Measurements from ENCODE around the gene SARNP.
"Not testable (repeated sequence)": the region's sequence is repeated elsewhere in the genome, so short reads cannot be mapped to it uniquely, and the experiment has no call there.

SARNP gene

GRCh38 chr12:55838361-55838760 lies 20.8 kb upstream of the SARNP start:
- DNase-seq, result no peak

GRCh38 chr12:55834400-55834799 lies 16.9 kb upstream of the SARNP start:
- DNase-seq, result not testable (repeated sequence)

- DNase-seq, result no peak
Observed at GRCh38 chr12:55833056-55833455, 15.5 kb upstream of the SARNP start.

GRCh38 chr12:55831447-55831815 lies 13.9 kb upstream of the SARNP start:
- no peak for DNase-seq

- DNase-seq, result no peak
Observed at GRCh38 chr12:55830601-55831446, 13.3 kb upstream of the SARNP start.

GRCh38 chr12:55829967-55830600 lies 12.6 kb upstream of the SARNP start:
- no peak for DNase-seq

- no peak for DNase-seq
Observed at GRCh38 chr12:55828357-55828756, 10.8 kb upstream of the SARNP start.

- DNase-seq, result no peak
Observed at GRCh38 chr12:55827806-55828205, 10.3 kb upstream of the SARNP start.

GRCh38 chr12:55824726-55825125 lies 7.2 kb upstream of the SARNP start:
- no peak for DNase-seq

- no peak for DNase-seq
Observed at GRCh38 chr12:55823419-55823818, 5.9 kb upstream of the SARNP start.

GRCh38 chr12:55822228-55822627 lies 4.7 kb upstream of the SARNP start:
- no peak for DNase-seq

- DNase-seq, result no peak
Observed at GRCh38 chr12:55820679-55821078, 3.2 kb upstream of the SARNP start.

- no peak for DNase-seq
Observed at GRCh38 chr12:55818886-55819285, 1.4 kb upstream of the SARNP start.

GRCh38 chr12:55818140-55818728 lies 710 bp upstream of the SARNP start:
- peak; percentile 72 for DNase-seq

GRCh38 chr12:55816881-55817344 lies 611 bp downstream of the SARNP start:
- DNase-seq, result no peak

- DNase-seq, result no peak
Observed at GRCh38 chr12:55815473-55815872, 2.1 kb downstream of the SARNP start.

- no peak for DNase-seq
Observed at GRCh38 chr12:55814257-55814656, 3.3 kb downstream of the SARNP start.

GRCh38 chr12:55812088-55812487 lies 5.4 kb downstream of the SARNP start:
- no peak for DNase-seq

- no peak for DNase-seq
Observed at GRCh38 chr12:55809274-55809673, 8.2 kb downstream of the SARNP start.

GRCh38 chr12:55806982-55807381 lies 10.5 kb downstream of the SARNP start:
- DNase-seq, result no peak

- DNase-seq, result no peak
Observed at GRCh38 chr12:55797550-55797949, 20.0 kb downstream of the SARNP start.

GRCh38 chr12:55797068-55797467 lies 20.5 kb downstream of the SARNP start:
- DNase-seq, result no peak

- DNase-seq, result no peak
Observed at GRCh38 chr12:55795950-55796349, 21.6 kb downstream of the SARNP start.

GRCh38 chr12:55789893-55790292 lies 27.6 kb downstream of the SARNP start:
- DNase-seq, result no peak
